Astrocyte of the spinal cord (primary cell): Measurements from ENCODE around the gene HES3.
A peak's percentile ranks its signal among the peaks of the same experiment; 100 is the strongest.

Experiments used
- DNase-seq: peaks from one replicate; pipeline ENCODE4 v3.0.0; 2011; ENCODE audit warnings: low read depth, low spot score
- H3K4me3 ChIP-seq: 2 replicates; pipeline ENCODE4 v1.5.1; 2011; ENCODE audit warnings: low read depth, mild to moderate bottlenecking, low read length, moderate library complexity
- CTCF ChIP-seq: IDR thresholded peaks from 2 replicates; pipeline ENCODE4 v1.5.1; 2012; ENCODE audit warnings: low read depth, mild to moderate bottlenecking, low read length, inconsistent platforms
- in situ Hi-C: cut with HindIII; loops from 2 replicates; pipeline ENCODE4 v1.10.0; 2017; ENCODE audit warnings: low sequenced_read_pairs

Gene HES3

GRCh38 chr1:6256645-6257044 is 12.7 kb downstream of the HES3 start:
- DNase-seq = no peak
- TF ChIP-seq CTCF = no peak
- H3K4me3 ChIP-seq = no peak overlapping the region
- in situ Hi-C loops = no loop called here

- no peak for DNase-seq
- in situ Hi-C loops = no loop called here
- no peak for TF ChIP-seq CTCF
- no peak overlapping the region for H3K4me3 ChIP-seq
Measured at GRCh38 chr1:6257541-6258069, 13.6 kb downstream of the HES3 start.

- in situ Hi-C loops = no loop called here
- no peak for DNase-seq
- TF ChIP-seq CTCF = no peak
- H3K4me3 ChIP-seq = no peak overlapping the region
Measured at GRCh38 chr1:6258675-6259074, 14.7 kb downstream of the HES3 start.

GRCh38 chr1:6259491-6260362 is 15.7 kb downstream of the HES3 start:
- TF ChIP-seq CTCF = no peak
- peak overlapping the region; percentile 46 for H3K4me3 ChIP-seq
- DNase-seq = peak; percentile 68
- in situ Hi-C loops = no loop called here

- no peak for DNase-seq
- in situ Hi-C loops = no loop called here
- no peak for TF ChIP-seq CTCF
- H3K4me3 ChIP-seq = peak overlapping the region; percentile 46
Measured at GRCh38 chr1:6260433-6260934, 16.5 kb downstream of the HES3 start.

GRCh38 chr1:6260961-6261614 is 17.1 kb downstream of the HES3 start, which contains the start of gene GPR153:
GPR153 (minus strand) TSS chr1:6261098; CDS start chr1:6254905, 6,193 bp downstream.
- TF ChIP-seq CTCF = no peak
- in situ Hi-C loops = no loop called here
- H3K4me3 ChIP-seq = peak within 1 kb of the TSS; percentile 46
- DNase-seq = peak; percentile 25
